ENCODE data around the gene EXTL1. TPM values are rescaled to one million over a fixed set of nuclear protein-coding genes. Genes with fewer than 3 reads are reported as not detected.

EXTL1 gene
- total RNA-seq, 1 experiment from 2014 or later: 1.0 TPM

- Histone ChIP-seq H4K91ac (ENCODE audit: insufficient read length, low read depth, low read length) (no peak overlapping the region), H4K5ac (ENCODE audit: insufficient read length, low read depth, low read length) (no peak overlapping the region), H2BK15ac (ENCODE audit: low read depth, low read length) (no peak overlapping the region), H3K79me2 (ENCODE audit: insufficient read depth, low read length) (no peaks in the 10 kb centered on the region), H3K56ac (ENCODE audit: insufficient read length, low read depth, low read length) (no peak overlapping the region), H3K79me1 (ENCODE audit: insufficient read depth, low read depth, low read length, poor library complexity, severe bottlenecking) (no peaks in the 10 kb centered on the region), H2BK12ac (ENCODE audit: insufficient read length, low read depth, low read length) (no peak overlapping the region), H3K23me2 (ENCODE audit: insufficient read length, low read depth, low read length, poor library complexity, severe bottlenecking) (no peaks in the 10 kb centered on the region), H2BK5ac (ENCODE audit: insufficient read length, low read length) (no peak overlapping the region), H2AFZ (ENCODE audit: low read length) (no peak overlapping the region), H3K27me3 (ENCODE audit: insufficient read depth, low read length) (no peaks in the 10 kb centered on the region), H3K23ac (ENCODE audit: insufficient read length, low read depth, low read length) (no peak overlapping the region), H4K20me1 (ENCODE audit: control insufficient read depth, insufficient read depth, insufficient read length) (no peaks in the 10 kb centered on the region), H3K4me2 (ENCODE audit: insufficient read depth, insufficient read length, low read length) (no peak overlapping the region), H3K4me1 (ENCODE audit: insufficient read depth, low read length) (no peaks in the 10 kb centered on the region; the same call in 1 of the 2 replicates), H2BK20ac (ENCODE audit: low read depth, low read length, poor library complexity, severe bottlenecking) (no peak overlapping the region), H2BK120ac (ENCODE audit: low read depth, low read length, poor library complexity, severe bottlenecking) (no peak overlapping the region), H3K9me3 (ENCODE audit: control insufficient read depth, low read depth, low read length) (no peaks in the 10 kb centered on the region), H2AK5ac (ENCODE audit: insufficient read length, low read length) (no peak overlapping the region), H3T11ph (ENCODE audit: low read length) (no peak overlapping the region), H3K18ac (ENCODE audit: insufficient read length, low read depth, low read length) (no peak overlapping the region), H3K27ac (ENCODE audit: insufficient read length, low read depth, low read length) (no peak overlapping the region), H3K14ac (ENCODE audit: insufficient read depth, low read length) (no peak overlapping the region), H3K4ac (ENCODE audit: low read depth, low read length) (no peak overlapping the region), H3K9ac (ENCODE audit: extremely low read depth, insufficient read length, low read length) (no peak overlapping the region), H4K8ac (replicated peaks; ENCODE audit: insufficient read length, low read depth, low read length) (no peak overlapping the region)
- WGBS (ENCODE audit: extremely low coverage, insufficient read length, low lambda C conversion rate): no CpG with 5 or more reads among the region's 5 CpGs
- TF ChIP-seq CTCF (conservative IDR thresholded peaks at IDR 0.05): no peak
- Mint-ChIP-seq H3K4me1 (peaks cover 11 to 14% of the 10 kb centered on the region in 2 experiments), H3K9me3 (no peaks in the 10 kb centered on the region), H3K4me3 (no peak overlapping the region), H3K27ac (no peak overlapping the region), H3K27me3 (ENCODE audit: low read depth) (peaks cover 23% of the 10 kb centered on the region), H3K36me3 (ENCODE audit: insufficient read depth in 1 of 3, low read depth in 3 of 3) (no peaks in the 10 kb centered on the region)
- no peak for DNase-seq
Observed at GRCh38 chr1:26083208-26083607, 61.6 kb downstream of the EXTL1 start.

Measured in H9 (cell line).